Activated CD4-positive, alpha-beta T cell treated with anti-CD3 and anti-CD28 coated beads, Interleukin-2, amount 10 ng/mL, durations not matched to agents 24 days and 14 days (primary cell): ENCODE measurements around the gene NFASC. TPM values are rescaled to one million over a fixed set of nuclear protein-coding genes. Genes with fewer than 3 reads are reported as not detected.

Experiments
- DNase-seq: peaks from one replicate; pipeline ENCODE4 v3.0.0; 2022
- H3K27ac Mint-ChIP-seq: one replicate; pipeline ENCODE4 v1.8.0; 2022; ENCODE audit warnings: mild to moderate bottlenecking, mixed read lengths
- H3K27me3 Mint-ChIP-seq: one replicate; pipeline ENCODE4 v1.8.0; 2022; ENCODE audit warnings: mixed read lengths
- H3K36me3 Mint-ChIP-seq: one replicate; pipeline ENCODE4 v1.8.0; 2022; ENCODE audit warnings: low read depth, mild to moderate bottlenecking, mixed read lengths
- H3K4me1 Mint-ChIP-seq: one replicate; pipeline ENCODE4 v1.8.0; 2021; ENCODE audit warnings: mixed read lengths
- H3K4me3 Mint-ChIP-seq: one replicate; pipeline ENCODE4 v1.8.0; 2022; ENCODE audit warnings: mild to moderate bottlenecking, moderate library complexity, mixed read lengths
- H3K9me3 Mint-ChIP-seq: one replicate; pipeline ENCODE4 v1.8.0; 2021; ENCODE audit warnings: mixed read lengths
- intact Hi-C: fragments of 100-400 bp; cut with micrococcal nuclease; formaldehyde crosslinking; loops from one replicate; pipeline ENCODE4 v1.15.1; 2023
- total RNA-seq: library from RNA; stranded (reverse); gene quantifications from 2 replicates; pipeline ENCODE4 v1.2.3, GENCODE V29; 2022

Gene NFASC
- total RNA-seq, 1 donor from 2014 or later: 0.21 TPM

- H3K9me3 Mint-ChIP-seq: no peaks in the 10 kb centered on the region
- no peak for DNase-seq
- H3K27me3 Mint-ChIP-seq: peaks cover 16% of the 10 kb centered on the region
- no peak overlapping the region for H3K27ac Mint-ChIP-seq
- no peaks in the 10 kb centered on the region for H3K36me3 Mint-ChIP-seq
- no peak overlapping the region for H3K4me3 Mint-ChIP-seq
- intact Hi-C loops: loop anchor here (10.0 kb wide), 1 partner anchor 361 kb away; no protein-coding TSS in a partner anchor
- peaks cover 9% of the 10 kb centered on the region for H3K4me1 Mint-ChIP-seq
Observed at GRCh38 chr1:204973449-204973848, 102.8 kb downstream of the NFASC start.

DNA sequence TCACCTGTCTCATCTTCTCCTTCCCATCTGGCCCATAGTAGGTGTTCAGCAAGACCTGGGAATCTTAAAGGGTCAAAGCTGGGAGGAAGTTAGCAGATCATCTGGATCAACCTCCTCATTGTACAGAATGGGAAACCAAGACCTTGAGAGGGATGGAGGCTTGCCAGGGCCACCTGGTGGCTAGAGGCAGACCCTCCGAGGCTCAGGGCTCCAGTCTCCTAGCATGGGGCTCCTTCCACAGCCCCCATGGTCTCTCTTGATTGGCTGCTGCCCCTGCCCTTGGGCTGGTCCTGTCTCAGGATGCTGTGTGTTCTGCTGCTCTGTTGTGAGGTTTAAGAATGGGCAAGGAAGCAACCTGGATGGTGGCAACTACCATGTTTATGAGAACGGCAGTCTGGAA lies 103.7 kb downstream of the NFASC start:
- H3K9me3 Mint-ChIP-seq: no peaks in the 10 kb centered on the region
- H3K27me3 Mint-ChIP-seq: peaks cover 16% of the 10 kb centered on the region
- intact Hi-C loops: loop anchor here (10.0 kb wide), 1 partner anchor 360 kb away; no protein-coding TSS in a partner anchor
- H3K27ac Mint-ChIP-seq: no peak overlapping the region
- H3K4me3 Mint-ChIP-seq: no peak overlapping the region
- DNase-seq: no peak
- H3K4me1 Mint-ChIP-seq: peaks cover 9% of the 10 kb centered on the region
- H3K36me3 Mint-ChIP-seq: no peaks in the 10 kb centered on the region

GRCh38 chr1:204975021-204975420 lies 104.4 kb downstream of the NFASC start:
- Mint-ChIP-seq H3K4me1 (peaks cover 9% of the 10 kb centered on the region), H3K27ac (no peak overlapping the region), H3K9me3 (no peaks in the 10 kb centered on the region), H3K36me3 (no peaks in the 10 kb centered on the region), H3K4me3 (no peak overlapping the region), H3K27me3 (peaks cover 16% of the 10 kb centered on the region)
- DNase-seq: no peak
- intact Hi-C loops: loop anchor here (1.0 to 10.0 kb wide), 3 partner anchors 86 to 360 kb away; no protein-coding TSS in a partner anchor

DNA sequence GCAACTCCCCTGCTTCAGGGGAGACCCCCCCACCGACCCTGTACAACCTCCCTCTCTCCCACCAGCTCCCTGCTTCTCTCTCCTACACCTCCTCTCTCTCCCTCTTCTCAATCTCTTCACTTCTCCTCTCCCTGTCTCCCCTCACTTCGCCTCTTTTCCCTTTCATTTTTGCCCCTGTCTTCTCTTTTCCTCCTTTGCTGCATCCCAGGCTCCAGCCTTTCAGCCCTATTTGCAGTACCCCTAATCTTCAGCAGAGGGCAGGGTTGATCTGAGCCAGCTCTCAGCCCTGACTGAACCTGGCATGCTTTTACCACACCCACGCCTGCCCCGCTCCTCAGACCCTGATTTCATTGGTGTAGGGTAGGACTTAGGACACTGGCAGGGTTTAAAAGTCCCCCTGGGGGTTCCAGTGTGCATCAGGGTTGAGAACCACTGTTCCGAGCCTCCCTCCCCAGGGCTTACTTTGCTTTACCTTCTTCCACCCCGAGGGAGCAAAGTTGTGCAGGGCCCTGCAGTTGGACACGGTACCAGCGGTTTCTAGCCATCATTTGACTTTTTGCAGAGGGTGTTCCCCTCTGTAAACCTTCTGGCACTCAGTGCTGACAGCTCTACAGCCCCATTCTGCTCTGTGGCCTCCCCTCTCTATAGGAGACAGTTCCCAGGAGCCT lies 105.0 kb downstream of the NFASC start:
- H3K27me3 Mint-ChIP-seq: peaks cover 16% of the 10 kb centered on the region
- no peaks in the 10 kb centered on the region for H3K36me3 Mint-ChIP-seq
- peaks cover 9% of the 10 kb centered on the region for H3K4me1 Mint-ChIP-seq
- intact Hi-C loops: loop anchor here (1.0 to 10.0 kb wide), 3 partner anchors 86 to 359 kb away; no protein-coding TSS in a partner anchor
- peak; percentile 86 for DNase-seq
- H3K4me3 Mint-ChIP-seq: no peak overlapping the region
- H3K27ac Mint-ChIP-seq: no peak overlapping the region
- no peaks in the 10 kb centered on the region for H3K9me3 Mint-ChIP-seq

DNA sequence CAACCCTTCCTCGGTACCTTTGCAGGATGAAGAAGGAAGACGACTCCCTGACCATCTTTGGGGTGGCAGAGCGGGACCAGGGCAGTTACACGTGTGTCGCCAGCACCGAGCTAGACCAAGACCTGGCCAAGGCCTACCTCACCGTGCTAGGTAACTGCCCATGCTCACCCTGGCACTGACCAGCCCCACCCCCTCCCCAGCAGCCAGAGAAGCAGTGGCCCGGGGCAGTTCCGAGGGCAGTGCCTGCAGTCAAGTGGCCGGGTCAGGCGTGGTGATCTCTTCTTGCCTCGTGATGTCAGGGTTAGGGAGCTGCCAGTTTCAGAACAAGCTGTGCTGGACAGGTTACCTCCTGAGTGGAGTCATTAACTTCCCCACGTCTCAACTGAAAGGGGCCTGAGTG lies 106.0 kb downstream of the NFASC start:
- intact Hi-C loops: loop anchor here (10.0 kb wide), 1 partner anchor 358 kb away; no protein-coding TSS in a partner anchor
- Mint-ChIP-seq H3K27me3 (peaks cover 12% of the 10 kb centered on the region), H3K36me3 (no peaks in the 10 kb centered on the region), H3K9me3 (no peaks in the 10 kb centered on the region), H3K4me1 (peaks cover 9% of the 10 kb centered on the region), H3K27ac (no peak overlapping the region), H3K4me3 (no peak overlapping the region)
- no peak for DNase-seq

GRCh38 chr1:204977318-204977717 lies 106.7 kb downstream of the NFASC start:
- intact Hi-C loops: loop anchor here (10.0 kb wide), 1 partner anchor 357 kb away; no protein-coding TSS in a partner anchor
- Mint-ChIP-seq H3K4me1 (peaks cover 6% of the 10 kb centered on the region), H3K27ac (no peak overlapping the region), H3K27me3 (peaks cover 10% of the 10 kb centered on the region), H3K9me3 (no peaks in the 10 kb centered on the region), H3K36me3 (no peaks in the 10 kb centered on the region), H3K4me3 (no peak overlapping the region)
- DNase-seq: no peak

DNA sequence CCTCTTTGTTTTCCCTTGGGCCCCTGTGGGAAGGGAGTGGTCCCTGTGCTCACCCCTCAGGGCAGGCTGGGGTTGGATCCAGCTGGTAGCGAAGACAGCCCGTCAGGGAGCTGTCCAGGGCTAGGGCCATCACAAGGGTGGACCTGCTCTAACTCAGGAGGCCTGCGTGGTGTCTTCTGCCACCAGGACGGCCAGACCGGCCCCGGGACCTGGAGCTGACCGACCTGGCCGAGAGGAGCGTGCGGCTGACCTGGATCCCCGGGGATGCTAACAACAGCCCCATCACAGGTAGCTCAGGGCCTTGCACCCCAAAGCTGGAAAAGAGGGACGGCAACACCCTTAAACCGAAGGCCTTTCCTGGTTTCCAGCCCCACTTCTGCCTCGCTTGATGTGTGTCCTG lies 108.1 kb downstream of the NFASC start:
- no peak overlapping the region for H3K27ac Mint-ChIP-seq
- peaks cover 11% of the 10 kb centered on the region for H3K27me3 Mint-ChIP-seq
- intact Hi-C loops: loop anchor here (10.0 kb wide), 1 partner anchor 356 kb away; no protein-coding TSS in a partner anchor
- H3K36me3 Mint-ChIP-seq: no peaks in the 10 kb centered on the region
- H3K4me1 Mint-ChIP-seq: peaks cover 8% of the 10 kb centered on the region
- no peaks in the 10 kb centered on the region for H3K9me3 Mint-ChIP-seq
- no peak for DNase-seq
- no peak overlapping the region for H3K4me3 Mint-ChIP-seq

- Mint-ChIP-seq H3K27ac (no peak overlapping the region), H3K4me1 (peaks cover 8% of the 10 kb centered on the region), H3K9me3 (no peaks in the 10 kb centered on the region), H3K27me3 (peaks cover 11% of the 10 kb centered on the region), H3K36me3 (no peaks in the 10 kb centered on the region), H3K4me3 (no peak overlapping the region)
- DNase-seq: no peak
- intact Hi-C loops: loop anchor here (10.0 kb wide), 1 partner anchor 355 kb away; no protein-coding TSS in a partner anchor
Observed at GRCh38 chr1:204979306-204979705, 108.6 kb downstream of the NFASC start.

- Mint-ChIP-seq H3K36me3 (no peaks in the 10 kb centered on the region), H3K27me3 (peaks cover 9% of the 10 kb centered on the region), H3K27ac (no peak overlapping the region), H3K4me1 (peaks cover 8% of the 10 kb centered on the region), H3K4me3 (no peak overlapping the region), H3K9me3 (no peaks in the 10 kb centered on the region)
- DNase-seq: no peak
- intact Hi-C loops: loop anchor here (10.0 kb wide), 1 partner anchor 355 kb away; no protein-coding TSS in a partner anchor
Observed at GRCh38 chr1:204979891-204980649, 109.4 kb downstream of the NFASC start.

DNA sequence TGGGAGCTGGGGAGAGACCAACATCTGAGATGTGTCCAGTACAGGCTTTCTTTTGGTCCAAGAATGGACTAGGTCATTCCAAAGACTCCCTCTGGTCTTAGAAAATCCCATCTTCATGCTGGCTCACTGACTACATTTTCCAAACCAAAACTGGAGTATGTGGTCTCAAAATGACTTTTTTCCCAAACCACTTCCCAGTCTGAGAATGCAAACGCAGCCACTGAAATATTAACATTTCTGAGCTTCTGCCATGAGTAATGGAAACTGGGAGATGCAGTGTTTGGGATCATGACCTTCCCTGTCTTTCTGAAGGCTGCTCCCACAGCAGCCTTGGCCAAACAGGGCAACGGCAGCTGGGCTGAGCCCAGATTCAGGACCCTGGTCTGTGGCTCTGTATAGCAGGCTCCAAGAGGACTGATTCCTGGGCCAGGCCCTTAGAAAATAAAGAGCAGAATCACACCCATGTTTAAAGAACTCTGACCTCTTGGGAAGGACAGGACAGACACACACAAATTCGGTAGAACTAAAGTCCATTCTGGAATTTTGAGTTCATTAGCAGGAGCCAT lies 110.3 kb downstream of the NFASC start:
- Mint-ChIP-seq H3K36me3 (no peaks in the 10 kb centered on the region), H3K4me1 (peaks cover 8% of the 10 kb centered on the region), H3K27ac (no peak overlapping the region), H3K9me3 (no peaks in the 10 kb centered on the region), H3K4me3 (no peak overlapping the region), H3K27me3 (peaks cover 7% of the 10 kb centered on the region)
- intact Hi-C loops: no loop called here
- no peak for DNase-seq

- Mint-ChIP-seq H3K4me1 (peaks cover 8% of the 10 kb centered on the region), H3K4me3 (no peak overlapping the region), H3K27me3 (peaks cover 8% of the 10 kb centered on the region), H3K9me3 (no peaks in the 10 kb centered on the region), H3K27ac (no peak overlapping the region), H3K36me3 (no peaks in the 10 kb centered on the region)
- intact Hi-C loops: no loop called here
- DNase-seq: no peak
Observed at GRCh38 chr1:204983136-204983535, 112.5 kb downstream of the NFASC start.

DNA sequence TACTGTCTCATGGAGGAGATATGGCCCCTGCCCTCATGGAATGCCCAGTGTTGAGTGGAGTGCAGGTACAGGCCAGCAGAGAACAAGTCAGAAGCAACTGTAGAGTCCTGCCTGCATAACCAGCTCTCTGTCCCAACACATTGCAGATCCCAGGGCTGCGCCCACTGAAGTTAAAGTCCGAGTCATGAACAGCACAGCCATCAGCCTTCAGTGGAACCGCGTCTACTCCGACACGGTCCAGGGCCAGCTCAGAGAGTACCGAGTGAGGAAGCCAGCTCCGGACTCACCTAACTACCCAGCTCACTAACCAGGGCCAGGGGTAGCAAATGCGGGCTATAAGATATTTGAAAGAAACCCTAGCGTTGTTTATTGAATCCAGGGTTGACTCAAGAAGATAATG lies 113.2 kb downstream of the NFASC start:
- intact Hi-C loops: no loop called here
- Mint-ChIP-seq H3K27me3 (peaks cover 9% of the 10 kb centered on the region), H3K9me3 (no peaks in the 10 kb centered on the region), H3K36me3 (no peaks in the 10 kb centered on the region), H3K4me3 (no peak overlapping the region), H3K4me1 (peaks cover 8% of the 10 kb centered on the region), H3K27ac (no peak overlapping the region)
- DNase-seq: no peak

GRCh38 chr1:204984499-204984898 lies 113.8 kb downstream of the NFASC start:
- peaks cover 9% of the 10 kb centered on the region for H3K27me3 Mint-ChIP-seq
- intact Hi-C loops: no loop called here
- DNase-seq: no peak
- H3K36me3 Mint-ChIP-seq: no peaks in the 10 kb centered on the region
- H3K4me3 Mint-ChIP-seq: no peak overlapping the region
- H3K4me1 Mint-ChIP-seq: peaks cover 10% of the 10 kb centered on the region
- H3K9me3 Mint-ChIP-seq: no peaks in the 10 kb centered on the region
- no peak overlapping the region for H3K27ac Mint-ChIP-seq

DNA sequence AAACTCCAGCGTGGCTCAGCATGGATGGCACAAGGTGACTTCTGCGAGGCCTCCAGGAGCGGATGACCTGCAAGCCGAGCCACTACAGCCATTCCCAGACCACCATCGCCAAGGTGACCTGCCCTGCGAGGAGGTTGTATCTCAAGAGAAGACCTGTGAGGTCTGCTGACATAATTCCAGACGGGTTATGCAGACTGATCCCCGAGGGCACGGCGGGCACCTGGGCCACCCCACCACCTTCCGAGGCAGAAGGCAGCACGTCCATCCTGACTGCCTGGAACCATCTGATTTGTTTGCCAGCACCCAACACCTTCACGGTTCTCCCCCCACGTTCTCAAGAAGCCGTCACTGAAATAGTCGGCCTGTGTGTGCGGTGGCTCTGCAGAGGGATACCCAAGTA lies 115.5 kb downstream of the NFASC start:
- H3K36me3 Mint-ChIP-seq: no peaks in the 10 kb centered on the region
- peaks cover 9% of the 10 kb centered on the region for H3K27me3 Mint-ChIP-seq
- H3K9me3 Mint-ChIP-seq: no peaks in the 10 kb centered on the region
- H3K4me3 Mint-ChIP-seq: no peak overlapping the region
- peaks cover 10% of the 10 kb centered on the region for H3K4me1 Mint-ChIP-seq
- intact Hi-C loops: loop anchor here (5.0 kb wide), 1 partner anchor 156 kb away; no protein-coding TSS in a partner anchor
- H3K27ac Mint-ChIP-seq: no peak overlapping the region
- no peak for DNase-seq
